HG02798 (cell line): ENCODE results near the gene VPS29.
"Not testable (repeated sequence)": the region's sequence is repeated elsewhere in the genome, so short reads cannot be mapped to it uniquely, and the experiment has no call there.

Experiments
- ATAC-seq: cut with Tn5 transposase; IDR thresholded peaks from one replicate; pipeline ENCODE4 v1.9.1; 2021; ENCODE audit warnings: mild to moderate bottlenecking; ENCODE audit not compliant: unreplicated experiment, poor library complexity

Gene VPS29

DNA sequence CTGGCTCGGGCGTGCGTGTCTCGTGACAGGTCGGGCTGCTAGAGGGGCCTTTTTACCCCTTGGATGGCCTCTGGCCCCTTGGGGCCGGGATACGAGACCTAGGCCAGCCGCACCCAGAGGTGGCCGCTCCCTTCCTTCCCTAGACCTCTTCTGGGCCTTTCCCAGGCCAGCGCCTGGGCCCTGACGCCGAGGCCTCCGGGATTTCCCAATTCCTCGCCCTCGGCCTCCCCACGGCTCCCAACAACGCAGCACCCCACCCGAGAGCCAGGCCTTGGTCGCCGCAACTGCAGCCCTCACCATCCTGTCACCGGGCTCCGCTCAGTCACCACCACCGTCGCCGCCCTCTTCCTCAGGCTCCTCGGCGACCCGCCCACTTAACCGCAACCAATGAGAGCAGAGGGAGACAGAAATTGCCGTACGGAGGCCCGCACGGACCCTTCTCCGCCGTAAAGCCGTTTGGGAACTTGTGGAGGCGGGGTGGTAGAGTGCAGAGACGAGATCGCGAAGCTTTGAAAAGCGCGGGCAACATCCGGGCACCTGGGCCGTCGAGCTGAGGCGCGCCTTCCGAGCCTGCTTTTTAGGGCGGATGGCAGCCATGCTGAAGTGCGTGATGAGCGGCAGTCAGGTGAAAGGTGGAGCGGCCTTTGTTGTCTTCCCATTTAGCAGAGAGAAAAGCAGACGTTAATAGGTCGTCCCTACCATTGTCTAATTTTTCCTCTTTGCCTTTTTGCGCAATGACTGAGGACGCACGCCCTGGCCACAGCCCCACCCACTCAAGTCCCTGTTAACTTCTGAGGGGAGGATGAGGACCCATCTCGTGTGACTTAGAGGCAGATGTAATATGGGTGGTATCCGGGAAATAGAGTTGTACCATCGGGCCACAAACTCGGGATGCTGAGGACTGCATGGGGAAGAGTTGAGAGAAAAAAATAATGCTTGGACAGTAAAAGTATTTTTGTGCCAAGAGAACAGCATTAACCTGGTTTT, at the start of gene VPS29, which contains the start of gene RAD9B:
VPS29 (minus strand) TSS at position 360 of the 987 bp plus-strand sequence; CDS start at position 300, 60 bp downstream.
RAD9B (plus strand) TSS at position 580 of the 987 bp plus-strand sequence; CDS start at position 587, 7 bp downstream.
- ATAC-seq: peak; percentile 94

DNA sequence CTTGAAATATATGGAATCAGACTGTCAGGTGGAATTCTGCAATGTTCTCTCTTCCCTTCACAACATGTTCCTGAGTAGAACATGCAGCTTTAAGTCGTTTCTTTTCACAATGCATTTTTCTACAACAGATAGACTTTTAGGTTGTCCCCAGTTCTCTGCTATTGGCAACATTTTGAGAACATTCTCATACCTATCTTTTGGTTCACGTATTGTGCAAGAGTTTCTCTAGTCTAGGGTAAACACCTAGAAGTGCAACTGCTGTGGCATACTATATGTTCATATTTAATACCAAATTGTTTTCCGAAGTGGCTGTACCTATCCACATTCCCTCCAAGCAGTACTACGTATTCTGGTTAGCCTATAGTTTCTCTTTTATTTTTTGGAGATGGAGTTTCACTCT, 49.1 kb upstream of the VPS29 start:
- no peak for ATAC-seq

DNA sequence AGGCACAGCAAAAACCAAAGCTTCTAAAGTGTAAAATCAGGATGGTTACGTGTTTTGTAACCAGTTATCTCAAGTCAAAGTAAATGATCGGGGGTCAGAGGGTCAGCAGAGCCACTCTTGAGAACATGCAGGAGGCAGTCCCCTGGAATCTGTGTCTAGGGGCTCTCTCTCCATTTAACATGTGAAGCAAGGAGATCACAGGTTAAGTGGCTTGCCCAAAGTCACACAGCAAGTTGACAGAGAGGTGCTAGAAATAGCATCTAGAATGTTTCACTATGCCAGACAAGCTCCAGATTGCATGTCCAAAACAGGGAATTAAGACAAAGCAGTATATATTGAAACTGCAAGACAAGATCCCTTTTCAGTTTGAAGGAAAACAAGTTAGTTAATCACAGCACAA, 47.8 kb upstream of the VPS29 start:
- no peak for ATAC-seq

DNA sequence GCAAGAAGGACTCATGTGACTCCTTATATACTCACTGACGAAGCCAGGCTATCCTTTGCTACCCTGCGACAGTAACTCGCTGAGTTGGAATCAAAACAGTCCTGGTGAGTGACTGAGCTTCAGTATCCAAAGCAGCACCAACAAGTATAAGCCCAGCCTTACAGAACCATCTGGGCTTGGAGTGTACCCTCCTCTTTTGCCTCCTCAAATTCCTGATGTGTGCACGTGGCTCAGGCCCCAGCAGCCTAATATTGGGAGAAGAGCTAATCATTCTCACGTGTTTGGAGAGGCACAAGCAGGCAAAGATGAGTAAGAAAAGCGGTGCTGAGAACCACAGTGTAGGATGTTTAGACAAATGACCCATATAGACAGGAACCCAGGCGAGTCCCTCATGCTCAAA, 46.8 kb upstream of the VPS29 start:
- ATAC-seq: no peak

DNA sequence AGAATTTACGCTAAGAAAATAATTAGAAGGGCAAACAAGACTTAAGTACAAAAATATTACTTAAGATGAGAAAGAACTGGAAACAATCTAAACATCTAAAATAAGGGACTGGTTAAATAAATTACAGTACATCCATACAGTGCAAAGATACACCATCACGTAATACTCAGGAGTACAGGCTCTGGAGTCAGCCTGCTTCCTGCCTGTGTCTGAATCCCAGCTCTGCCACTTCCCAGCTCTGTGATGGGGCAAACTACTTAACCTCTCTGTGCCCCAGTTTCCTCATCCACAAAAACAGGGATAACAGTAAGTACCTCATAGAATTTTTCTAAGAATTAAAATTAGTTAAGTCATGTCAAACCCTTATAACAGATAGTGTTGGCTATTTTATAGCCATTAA, 45.2 kb upstream of the VPS29 start:
- ATAC-seq: no peak

DNA sequence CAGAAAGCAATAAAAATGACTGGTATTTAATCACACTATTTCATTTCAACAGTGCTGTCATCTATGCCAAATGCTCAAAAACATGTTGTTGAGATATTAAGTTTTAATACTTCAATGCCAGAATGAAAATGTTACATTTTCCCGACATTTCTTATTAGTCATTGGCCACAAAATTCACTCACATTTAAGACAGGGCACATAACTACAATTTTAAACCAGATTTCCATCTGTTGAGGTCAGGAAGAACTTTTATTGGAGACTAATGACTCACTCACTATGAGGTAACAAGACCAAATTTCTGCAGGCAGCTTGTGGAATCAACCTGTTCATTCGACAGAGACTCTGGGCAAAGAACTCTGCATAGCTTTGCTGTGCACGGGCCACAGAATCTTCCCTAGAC, 44.4 kb upstream of the VPS29 start:
- ATAC-seq: no peak

DNA sequence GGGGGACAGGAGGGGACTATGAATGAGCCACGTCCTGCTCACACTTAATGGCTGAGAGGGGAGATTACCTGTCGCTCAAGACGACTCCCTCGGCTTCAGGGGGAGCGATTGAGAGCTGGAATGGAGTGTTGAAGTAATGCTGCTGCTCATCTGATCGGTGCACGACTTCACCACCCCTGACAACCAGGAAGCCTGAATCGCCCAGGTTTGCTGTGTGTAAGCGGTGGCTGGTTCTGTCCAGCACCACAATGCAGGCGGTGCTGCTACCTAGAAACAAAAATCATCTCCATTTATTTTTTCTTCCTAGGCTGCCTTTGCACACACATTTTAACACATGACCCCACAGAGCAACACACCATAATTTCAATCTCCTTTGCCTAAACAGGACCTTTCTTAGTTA, 43.9 kb upstream of the VPS29 start:
- ATAC-seq: no peak

DNA sequence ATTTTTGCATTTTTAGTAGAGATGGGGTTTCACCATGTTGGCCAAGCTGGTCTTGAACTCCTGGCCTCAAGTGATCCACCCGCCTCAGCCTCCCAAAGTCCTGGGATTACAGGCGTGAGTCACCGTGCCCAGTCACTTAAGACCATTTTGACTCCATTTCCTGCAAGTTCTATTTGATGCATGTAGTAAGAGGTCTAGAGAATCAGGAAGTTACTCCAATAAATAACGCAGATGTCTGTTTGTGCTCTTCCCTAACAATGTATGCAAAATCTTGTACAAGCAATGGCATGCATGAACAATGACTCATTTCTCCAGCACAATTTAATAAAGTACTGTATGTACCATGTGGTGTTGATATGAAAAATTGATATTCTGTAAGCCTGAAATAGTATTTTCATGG, 43.3 kb upstream of the VPS29 start:
- not testable (repeated sequence) for ATAC-seq

DNA sequence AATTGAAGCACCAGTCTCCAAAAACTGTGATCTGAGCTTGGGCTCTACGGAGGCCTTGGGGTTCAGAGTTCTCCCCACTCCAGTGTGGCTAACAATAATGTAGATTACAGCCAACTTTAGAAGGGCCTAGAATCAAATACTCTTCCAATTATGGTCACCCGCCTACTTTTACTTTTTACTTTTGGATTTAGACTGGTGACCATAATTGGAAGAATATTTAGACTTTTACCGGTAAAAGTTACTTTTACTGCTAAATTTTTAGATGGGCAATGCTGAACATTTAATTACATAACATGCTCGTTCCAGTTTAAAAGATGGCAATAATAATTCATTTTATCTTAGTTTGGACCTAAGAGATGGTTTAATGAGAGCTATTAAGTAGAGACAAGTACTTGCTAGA, 42.1 kb upstream of the VPS29 start:
- ATAC-seq: no peak

DNA sequence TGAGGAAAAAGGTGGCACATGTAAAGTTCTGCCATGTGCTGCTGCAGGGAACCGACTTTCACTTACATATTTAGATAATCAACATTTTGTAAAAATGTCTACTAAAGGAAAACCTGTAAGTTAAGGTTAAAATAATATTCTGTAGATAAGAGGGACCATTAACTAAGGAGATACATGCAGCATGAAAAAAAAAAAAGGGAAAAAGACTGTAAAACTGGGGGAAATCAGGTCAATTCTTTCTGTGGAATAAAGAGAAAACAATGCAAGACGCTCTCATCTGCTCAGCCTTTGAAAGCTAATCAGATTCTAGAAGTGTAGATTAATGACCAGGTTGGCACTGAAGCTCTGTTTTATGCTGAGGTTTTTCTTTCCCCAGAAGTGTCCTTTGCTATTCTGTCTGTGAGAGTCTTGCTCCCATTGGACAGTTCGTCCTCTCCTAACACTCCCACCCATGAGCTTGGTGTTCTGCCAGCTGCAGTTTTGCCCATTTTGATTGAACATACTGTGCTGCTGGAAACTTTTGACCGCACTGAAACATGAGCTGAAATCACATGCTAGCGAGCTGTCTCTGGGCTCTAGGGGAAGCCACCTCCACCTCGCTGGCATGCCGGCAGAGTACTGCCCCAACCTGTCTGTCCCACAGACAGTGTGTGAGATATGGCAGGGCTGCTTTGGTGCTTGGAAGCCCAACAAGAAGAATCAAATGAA, 41.5 kb upstream of the VPS29 start:
- ATAC-seq: peak; percentile 70

DNA sequence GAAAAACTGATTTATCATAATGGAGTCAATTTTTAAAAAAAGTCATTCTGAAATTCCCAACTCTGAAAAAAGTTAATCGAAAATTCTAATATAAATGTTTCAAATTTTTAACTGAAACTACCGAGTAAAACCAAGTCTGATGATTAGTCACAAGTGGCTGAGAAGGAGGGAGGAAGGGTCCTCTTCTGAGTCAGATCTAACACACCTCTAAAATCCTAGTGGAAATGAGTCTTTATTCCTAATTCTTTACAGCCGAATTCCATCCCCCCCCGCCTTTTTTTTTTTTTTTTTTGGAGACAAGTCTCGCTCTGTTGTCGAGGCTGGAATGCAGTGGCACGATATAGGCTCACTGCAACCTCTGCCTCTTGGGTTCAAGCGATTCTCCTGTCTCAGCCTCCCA, 38.1 kb upstream of the VPS29 start:
- ATAC-seq: no peak

DNA sequence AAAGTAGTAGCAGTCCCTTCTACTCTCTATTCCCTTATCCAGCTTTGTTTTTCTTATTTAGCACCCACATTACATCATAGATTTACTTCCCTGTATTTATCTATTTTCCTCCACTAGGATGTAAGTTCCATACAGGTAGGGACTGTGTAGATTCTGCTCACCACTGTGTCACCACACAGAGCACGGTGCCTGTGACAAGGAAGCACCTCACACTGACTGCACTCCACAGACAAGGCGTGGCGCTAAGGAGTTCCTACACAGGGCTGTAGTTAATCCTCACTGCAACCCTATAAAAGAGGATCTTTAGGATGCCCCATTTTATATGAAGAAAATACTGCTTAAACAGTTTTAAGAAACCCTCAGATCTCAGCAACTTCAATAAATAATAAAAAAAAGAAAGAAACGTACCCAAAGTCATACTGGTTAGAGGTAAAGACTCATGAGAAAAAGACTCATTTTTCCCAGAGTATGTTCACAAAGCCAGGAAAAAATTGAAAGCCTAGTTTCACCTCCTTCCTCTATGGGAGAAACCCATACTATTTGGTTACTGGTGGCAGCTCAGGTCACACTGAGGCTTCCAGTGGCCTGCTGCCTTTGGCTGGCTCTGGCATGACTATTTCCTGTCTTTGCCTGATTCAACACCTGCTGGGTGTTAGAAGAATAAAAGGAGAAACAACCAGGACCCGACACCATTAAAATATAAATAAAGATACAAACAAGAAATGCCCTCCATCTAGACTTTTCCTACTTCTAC, 37.1 kb upstream of the VPS29 start:
- ATAC-seq: no peak

DNA sequence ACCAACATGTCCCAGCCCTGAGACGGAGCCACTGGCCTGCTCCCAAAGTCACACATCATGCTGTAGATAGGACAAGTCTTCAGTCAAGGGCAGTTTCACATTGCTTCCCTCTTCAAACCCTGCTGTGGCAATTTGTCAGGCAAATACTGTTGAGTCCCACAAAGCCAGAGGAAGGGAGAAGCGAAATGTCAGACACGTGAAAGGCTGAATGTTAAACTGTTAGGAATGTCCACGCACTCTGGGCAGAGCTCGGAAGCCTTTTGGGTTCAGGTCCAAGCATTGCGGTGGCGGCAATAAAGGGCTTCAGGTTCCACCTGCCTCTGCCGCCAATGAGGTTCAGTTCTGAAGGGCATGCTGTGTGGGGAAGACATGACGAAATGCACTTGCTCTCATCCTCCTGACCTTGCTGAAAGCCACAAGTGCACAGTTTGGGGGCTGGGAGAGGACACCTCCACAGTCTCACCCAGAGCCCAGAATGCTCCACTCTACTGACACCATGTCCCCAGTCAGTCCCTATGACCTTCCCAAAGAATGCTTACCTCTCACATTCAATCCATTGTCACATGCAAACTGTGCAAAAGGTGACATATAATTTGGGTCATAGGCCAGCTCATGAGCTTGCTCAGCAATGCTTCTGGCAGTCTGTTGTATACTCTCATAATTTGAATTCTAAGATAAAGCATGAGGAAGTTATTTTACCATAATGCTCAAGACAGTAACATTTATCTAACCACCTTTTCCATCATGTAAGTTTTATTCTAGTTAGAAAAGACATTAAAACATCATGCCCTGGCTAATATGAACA, 35.9 kb upstream of the VPS29 start:
- no peak for ATAC-seq

DNA sequence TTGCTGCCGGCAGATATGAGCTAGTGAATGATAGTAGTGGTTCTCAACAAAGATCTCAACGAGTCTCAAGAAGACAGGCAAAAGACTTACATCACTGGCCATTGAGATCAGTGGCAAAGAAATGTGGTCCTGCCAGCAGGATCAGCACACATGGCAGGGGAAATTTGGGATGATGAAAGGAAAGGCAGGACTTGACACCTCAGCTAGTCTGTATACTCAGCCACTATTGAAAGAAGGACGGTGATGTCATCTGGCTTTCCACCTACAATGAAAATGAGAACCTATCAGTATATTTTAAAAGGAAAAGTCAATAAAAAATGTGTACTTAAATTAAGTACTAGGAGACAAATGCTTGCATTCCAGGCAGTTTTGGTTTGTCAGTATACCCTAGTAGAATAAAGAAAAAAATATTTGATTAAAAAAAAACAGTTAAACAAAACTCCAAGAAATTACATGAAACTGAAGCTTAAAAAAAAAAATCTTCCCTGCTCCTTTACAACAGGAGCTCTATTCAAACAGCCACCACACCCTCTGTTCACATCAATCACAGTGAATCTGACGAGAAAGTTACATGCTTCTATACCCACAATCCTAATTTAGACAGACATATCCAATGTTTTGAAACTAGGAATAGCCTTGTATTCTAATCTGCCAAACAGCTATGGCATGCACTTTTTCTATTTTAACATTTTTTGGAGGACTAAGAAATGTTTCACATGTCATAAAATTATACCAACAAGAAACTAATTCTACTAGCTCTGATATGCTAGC, 35.1 kb upstream of the VPS29 start:
- no peak for ATAC-seq

DNA sequence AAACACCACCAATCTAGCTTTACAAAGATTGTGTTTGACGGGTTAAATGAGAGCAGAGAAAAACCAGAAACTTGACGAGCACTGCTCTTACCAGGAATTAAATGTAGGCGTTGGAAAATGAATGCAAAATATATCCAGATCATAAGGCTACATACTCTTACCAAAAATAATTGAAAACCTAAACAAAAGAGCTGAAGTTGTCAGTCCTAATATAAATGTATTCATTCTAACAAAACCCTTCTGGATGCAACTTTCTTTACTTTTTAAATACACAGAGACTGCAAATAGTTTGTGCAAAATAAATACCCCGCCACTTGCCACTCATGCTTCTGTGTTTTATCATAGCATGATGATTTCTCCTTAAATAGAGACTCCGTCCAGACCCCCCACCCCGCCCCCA, 32.9 kb upstream of the VPS29 start:
- no peak for ATAC-seq

DNA sequence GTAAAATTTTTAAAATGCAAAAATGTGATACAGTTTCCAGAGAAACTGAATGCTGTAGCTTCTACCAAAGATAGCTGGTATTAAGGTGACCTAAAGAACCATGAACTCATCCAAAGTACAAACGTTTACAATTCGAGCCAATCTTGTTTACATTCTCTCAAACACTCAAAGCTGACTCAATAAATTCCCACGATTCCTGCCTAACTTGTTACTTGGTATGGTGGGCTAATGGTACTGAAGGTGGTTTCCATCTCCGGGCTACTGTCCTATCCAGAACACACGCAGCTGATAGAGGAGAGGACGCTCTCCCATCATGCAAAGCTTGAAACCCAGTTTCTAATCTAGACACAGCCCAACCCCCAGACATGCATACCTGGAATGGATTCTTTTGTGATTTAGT, 31.7 kb upstream of the VPS29 start:
- no peak for ATAC-seq

DNA sequence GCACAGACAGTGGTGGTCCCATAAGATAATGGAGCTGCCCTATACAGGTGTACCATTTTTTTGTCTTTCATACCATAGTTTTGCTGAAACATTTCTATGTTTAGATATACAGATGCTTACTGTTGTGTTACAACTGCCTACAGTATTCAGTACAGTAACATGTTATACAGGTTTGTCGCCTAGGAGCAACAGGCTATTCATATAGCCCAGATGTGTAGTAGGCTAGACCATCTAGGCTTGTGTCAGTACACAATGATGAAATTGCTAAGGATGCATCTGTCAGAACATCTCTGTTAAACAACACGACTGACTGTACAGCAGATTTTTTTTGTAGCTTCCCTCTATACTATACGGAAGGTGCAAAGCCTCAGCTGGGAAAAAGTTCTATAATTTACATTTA, 30.7 kb upstream of the VPS29 start:
- ATAC-seq: no peak

DNA sequence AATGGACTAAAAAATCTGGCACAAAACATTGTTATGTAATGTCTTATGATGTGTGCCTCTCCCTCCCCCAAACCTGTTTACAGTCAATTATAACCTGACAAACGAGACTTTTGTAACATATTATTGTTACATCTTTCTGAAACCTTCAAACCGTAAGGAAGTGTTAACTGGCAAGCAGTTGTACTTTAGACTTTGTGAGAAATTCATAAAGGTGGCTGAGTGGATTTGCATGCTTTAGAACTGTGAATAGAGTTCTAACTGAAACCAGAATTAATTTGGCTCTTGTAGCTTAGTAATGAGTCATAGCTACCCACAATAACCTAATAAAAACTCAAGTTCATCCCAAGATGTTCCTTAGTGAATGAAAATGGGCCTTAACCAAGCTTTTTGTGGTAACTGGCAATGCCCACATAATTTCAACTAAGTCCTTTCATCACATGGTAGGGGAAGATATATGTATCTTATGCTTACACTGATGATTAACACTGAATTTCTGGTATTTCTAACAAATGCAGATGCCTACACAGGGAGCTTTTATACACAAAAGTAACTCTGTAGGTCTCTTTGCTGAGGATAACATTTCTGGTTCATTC, 29.9 kb upstream of the VPS29 start:
- peak; percentile 88 for ATAC-seq

DNA sequence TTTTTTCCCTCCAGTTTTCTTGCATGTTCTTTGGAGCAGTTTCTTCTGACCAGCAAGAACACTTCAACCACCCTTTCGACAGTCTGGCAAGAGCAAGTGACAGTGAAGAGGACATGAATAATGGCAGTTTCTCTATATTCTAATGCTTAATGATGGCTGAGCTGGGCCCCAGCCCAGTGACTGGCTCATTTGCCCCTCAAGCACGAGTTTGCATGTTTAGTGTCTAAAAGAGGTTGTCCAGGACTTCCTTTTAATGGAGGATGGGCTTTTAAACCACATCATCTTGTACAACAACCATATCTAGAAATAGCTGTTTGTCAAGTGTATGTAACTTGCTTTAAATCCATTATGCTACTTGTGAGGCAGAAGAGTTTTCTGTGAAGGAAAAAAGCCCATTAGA, 28.6 kb upstream of the VPS29 start:
- ATAC-seq: no peak
